ENCODE data around the gene NRIP3.

Gene NRIP3

GRCh38 chr11:9003573-9004182, at the start of gene NRIP3:
Gene NRIP3 (minus strand): TSS chr11:9004001. CDS start chr11:9003935, 66 bp downstream.
- TF ChIP-seq CTCF (IDR thresholded peaks at IDR 0.05; ENCODE audit: control extremely low read depth, extremely low read depth, low read depth, missing control alignments): no peak
- CTCF ChIA-PET: interaction anchor here (2.2 to 7.1 kb wide), 2 partner anchors 10 to 12 kb away, joined by 7 to 62 read pairs; no protein-coding TSS in a partner anchor
- POLR2A ChIA-PET: no interaction called here
- peak; percentile 77 for DNase-seq (ENCODE audit: extremely low spot score)

DNA sequence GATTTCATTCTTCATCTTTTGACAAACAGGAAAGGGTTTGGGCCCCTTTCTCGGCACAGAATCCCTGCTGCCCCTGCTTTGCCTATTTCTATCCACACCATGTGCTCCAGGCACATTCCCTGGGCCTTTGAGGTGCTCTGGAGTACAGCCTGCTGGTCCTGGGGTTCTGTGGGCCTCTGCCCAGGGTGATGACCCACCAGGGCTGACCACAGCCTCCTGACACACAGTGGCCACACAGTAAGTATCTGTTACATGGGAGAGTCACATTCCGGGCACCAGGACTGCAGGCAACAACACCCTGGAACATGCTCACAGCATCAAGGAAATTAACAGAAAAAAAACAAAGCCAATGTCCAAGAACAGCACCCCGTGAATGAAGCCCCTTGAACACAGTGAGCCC, 48.5 kb upstream of the NRIP3 start:
- DNase-seq (ENCODE audit: extremely low spot score): no peak
- ChIA-PET CTCF (interaction anchor here (1.2 to 1.5 kb wide), 3 partner anchors 24 to 86 kb away, joined by 3 to 5 read pairs (median 4); no protein-coding TSS in a partner anchor), POLR2A (no interaction called here)
- no peak for TF ChIP-seq CTCF (IDR thresholded peaks at IDR 0.05; ENCODE audit: control extremely low read depth, extremely low read depth, low read depth, missing control alignments)

DNA sequence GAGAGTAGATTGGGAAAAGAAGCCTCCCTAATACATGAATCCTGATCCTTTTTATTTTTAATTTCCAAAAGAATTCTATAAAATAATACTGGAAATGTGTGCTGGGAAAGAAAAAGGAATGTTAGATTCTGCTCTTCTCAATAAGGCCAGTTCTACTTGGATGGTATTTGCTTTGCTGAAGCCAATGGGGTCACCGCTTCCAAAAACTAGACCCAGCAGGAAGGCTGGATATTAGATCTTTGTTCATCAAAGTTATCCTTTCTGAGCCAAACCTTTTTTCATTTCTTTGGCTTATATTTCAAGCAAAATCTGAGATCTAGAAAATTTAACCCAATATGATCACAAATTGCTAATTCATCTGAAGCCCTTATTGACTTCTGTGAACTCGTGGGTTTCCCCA, 46.2 kb upstream of the NRIP3 start:
- no peak for DNase-seq (ENCODE audit: extremely low spot score)
- ChIA-PET CTCF (interaction anchor here (1.1 to 2.9 kb wide), 5 partner anchors 8 to 88 kb away, joined by 3 to 15 read pairs (median 4); no protein-coding TSS in a partner anchor), POLR2A (no interaction called here)
- TF ChIP-seq CTCF (IDR thresholded peaks at IDR 0.05; ENCODE audit: control extremely low read depth, extremely low read depth, low read depth, missing control alignments): no peak

DNA sequence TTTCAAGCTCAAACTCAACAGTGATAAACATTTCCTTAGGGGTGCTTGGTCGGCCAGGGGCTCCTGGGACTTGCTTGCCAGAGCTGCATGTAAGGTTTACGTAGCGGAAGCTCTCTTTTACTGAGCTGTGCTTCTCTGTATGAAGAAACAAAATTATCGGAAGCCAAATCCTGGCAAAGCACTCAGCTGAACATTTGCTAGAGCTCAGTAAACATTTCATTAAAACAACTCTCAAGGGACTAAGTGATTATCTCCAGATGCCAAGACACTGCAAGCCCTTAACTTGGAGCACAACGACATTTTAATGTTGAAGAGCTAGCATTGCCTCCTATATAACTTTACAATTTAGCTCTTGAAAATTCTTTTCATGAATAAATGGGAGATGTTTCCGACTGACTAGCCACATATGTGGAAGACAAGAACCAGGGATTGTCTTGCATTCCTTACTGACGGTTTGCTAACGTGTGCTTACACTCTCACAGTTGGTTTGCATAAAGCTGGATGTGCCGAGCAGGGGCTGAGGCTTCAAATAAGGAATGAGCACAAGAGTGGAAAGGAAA, 44.2 kb upstream of the NRIP3 start:
- TF ChIP-seq CTCF (IDR thresholded peaks at IDR 0.05; ENCODE audit: control extremely low read depth, extremely low read depth, low read depth, missing control alignments): no peak
- DNase-seq (ENCODE audit: extremely low spot score): no peak
- ChIA-PET CTCF (interaction anchor here (1.0 to 4.8 kb wide), 3 partner anchors 33 to 90 kb away, joined by 3 to 21 read pairs (median 5); no protein-coding TSS in a partner anchor), POLR2A (no interaction called here)

- ChIA-PET CTCF (interaction anchor here (0.9 to 4.8 kb wide), 2 partner anchors 9 to 31 kb away, joined by 3 to 21 read pairs; no protein-coding TSS in a partner anchor), POLR2A (no interaction called here)
- no peak for TF ChIP-seq CTCF (IDR thresholded peaks at IDR 0.05; ENCODE audit: control extremely low read depth, extremely low read depth, low read depth, missing control alignments)
- DNase-seq (ENCODE audit: extremely low spot score): no peak
These were observed 42.7 kb upstream of the NRIP3 start for GRCh38 chr11:9046481-9046880.

DNA sequence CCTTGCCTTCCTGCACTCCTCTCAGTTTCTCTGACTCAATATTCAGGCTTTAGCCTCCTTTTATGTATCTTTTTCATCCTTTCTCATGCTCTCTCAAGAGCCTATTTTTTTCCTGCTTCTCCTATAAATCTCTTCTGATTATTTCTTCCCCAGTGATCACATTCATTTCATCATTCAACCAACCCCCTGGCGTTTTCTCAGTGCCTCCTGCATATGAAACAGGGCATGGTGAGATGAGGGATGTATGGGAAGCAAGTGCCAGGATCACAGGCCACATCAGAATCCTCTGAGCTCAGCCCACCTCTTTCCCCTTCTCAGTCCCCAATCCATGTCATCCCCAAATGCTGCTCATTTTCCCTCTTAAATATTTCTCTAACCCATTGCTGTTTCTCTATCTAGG, 38.7 kb upstream of the NRIP3 start:
- CTCF ChIA-PET: interaction anchor here (0.7 to 1.2 kb wide), 3 partner anchors 11 to 15 kb away, joined by 3 read pairs; no protein-coding TSS in a partner anchor
- POLR2A ChIA-PET: no interaction called here
- DNase-seq (ENCODE audit: extremely low spot score): no peak
- no peak for TF ChIP-seq CTCF (IDR thresholded peaks at IDR 0.05; ENCODE audit: control extremely low read depth, extremely low read depth, low read depth, missing control alignments)

Measured in GM10248 (cell line).